Measurements from ENCODE around the gene AMY1B.
"Not testable (repeated sequence)": the region's sequence is repeated elsewhere in the genome, so short reads cannot be mapped to it uniquely, and the experiment has no call there.

DNA sequence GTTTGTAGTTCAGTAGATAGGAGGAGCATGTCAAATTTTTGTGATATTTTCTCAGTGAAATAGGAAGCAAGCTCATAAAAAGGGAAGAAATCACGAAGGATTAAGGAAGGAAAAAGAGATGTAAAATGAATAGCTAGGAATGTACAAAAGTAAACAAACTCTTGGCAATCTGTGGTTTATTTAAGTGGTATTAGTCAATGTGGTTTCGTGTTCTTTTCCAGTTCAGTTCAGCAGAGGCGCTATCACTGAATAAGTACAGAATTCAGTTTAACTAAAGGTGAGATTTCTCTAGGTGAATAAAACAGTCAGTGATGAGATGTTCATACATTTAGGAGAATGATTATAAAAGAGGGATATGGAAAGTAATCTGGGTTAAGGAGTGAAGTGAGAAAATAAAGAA lies 42.0 kb upstream of the AMY1B start:
- TF ChIP-seq, protein P1, sequence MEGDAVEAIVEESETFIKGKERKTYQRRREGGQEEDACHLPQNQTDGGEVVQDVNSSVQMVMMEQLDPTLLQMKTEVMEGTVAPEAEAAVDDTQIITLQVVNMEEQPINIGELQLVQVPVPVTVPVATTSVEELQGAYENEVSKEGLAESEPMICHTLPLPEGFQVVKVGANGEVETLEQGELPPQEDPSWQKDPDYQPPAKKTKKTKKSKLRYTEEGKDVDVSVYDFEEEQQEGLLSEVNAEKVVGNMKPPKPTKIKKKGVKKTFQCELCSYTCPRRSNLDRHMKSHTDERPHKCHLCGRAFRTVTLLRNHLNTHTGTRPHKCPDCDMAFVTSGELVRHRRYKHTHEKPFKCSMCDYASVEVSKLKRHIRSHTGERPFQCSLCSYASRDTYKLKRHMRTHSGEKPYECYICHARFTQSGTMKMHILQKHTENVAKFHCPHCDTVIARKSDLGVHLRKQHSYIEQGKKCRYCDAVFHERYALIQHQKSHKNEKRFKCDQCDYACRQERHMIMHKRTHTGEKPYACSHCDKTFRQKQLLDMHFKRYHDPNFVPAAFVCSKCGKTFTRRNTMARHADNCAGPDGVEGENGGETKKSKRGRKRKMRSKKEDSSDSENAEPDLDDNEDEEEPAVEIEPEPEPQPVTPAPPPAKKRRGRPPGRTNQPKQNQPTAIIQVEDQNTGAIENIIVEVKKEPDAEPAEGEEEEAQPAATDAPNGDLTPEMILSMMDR (IDR thresholded peaks at IDR 0.05), result not testable (repeated sequence)
- TF ChIP-seq POLR2A (IDR thresholded peaks at IDR 0.05), result not testable (repeated sequence)
